ENCODE results near the gene RBM4. TPM values are rescaled to one million over a fixed set of nuclear protein-coding genes. Genes with fewer than 3 reads are reported as not detected.

Gene RBM4
- total and polyA plus RNA-seq, 2 donors from 2014 or later = 125 to 168 TPM

DNA sequence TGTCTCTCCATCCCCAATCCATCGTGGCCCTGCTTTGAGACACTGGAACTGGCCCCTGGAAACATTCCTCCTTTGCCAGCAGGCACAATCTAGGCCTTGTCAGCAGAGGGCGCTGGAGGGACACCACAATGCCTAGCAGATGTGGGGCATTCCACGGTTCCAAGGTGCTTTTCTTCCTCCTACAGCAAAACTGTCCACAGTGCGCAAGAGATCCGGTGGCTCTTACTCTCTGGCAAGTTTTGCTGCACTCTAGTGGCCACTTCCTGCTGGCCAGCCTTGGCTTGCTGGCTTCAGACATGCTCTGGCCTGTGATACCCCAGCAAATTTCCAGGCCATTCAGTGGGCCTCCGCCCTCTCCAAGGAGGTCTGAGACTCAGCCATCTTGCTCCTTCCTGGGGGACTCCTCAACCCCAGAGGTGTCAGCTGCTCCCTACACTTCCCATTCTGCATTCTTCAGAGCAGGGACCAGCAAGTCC is 56.3 kb downstream of the RBM4 start:
- peak; percentile 91 to 96 (median 94) for DNase-seq
- no peaks in the 10 kb centered on the region for H3K9me3 ChIP-seq (ENCODE audit: control insufficient read depth in 2 of 3, insufficient read depth in 1 of 3, low read length in 3 of 3)
- peaks cover 0 to 16% (median 11%) of the 10 kb centered on the region in 3 donors for H3K36me3 ChIP-seq (ENCODE audit: control insufficient read depth in 2 of 3, insufficient read depth in 3 of 3, low read length in 3 of 3)
- H3K9ac ChIP-seq (ENCODE audit: low read length in 3 of 3) = peak overlapping the region in 1 of 3 donors; percentile 36
- FAIRE-seq = peak; percentile 53
- intact Hi-C loops (cut with DNase I) = loop anchor here (5.0 kb wide), 1 partner anchor 138 kb away; no protein-coding TSS in a partner anchor
- H3K27me3 ChIP-seq (ENCODE audit: control insufficient read depth, insufficient read depth, low read length) = no peaks in the 10 kb centered on the region
- TF ChIP-seq, protein P1, sequence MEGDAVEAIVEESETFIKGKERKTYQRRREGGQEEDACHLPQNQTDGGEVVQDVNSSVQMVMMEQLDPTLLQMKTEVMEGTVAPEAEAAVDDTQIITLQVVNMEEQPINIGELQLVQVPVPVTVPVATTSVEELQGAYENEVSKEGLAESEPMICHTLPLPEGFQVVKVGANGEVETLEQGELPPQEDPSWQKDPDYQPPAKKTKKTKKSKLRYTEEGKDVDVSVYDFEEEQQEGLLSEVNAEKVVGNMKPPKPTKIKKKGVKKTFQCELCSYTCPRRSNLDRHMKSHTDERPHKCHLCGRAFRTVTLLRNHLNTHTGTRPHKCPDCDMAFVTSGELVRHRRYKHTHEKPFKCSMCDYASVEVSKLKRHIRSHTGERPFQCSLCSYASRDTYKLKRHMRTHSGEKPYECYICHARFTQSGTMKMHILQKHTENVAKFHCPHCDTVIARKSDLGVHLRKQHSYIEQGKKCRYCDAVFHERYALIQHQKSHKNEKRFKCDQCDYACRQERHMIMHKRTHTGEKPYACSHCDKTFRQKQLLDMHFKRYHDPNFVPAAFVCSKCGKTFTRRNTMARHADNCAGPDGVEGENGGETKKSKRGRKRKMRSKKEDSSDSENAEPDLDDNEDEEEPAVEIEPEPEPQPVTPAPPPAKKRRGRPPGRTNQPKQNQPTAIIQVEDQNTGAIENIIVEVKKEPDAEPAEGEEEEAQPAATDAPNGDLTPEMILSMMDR (IDR thresholded peaks at IDR 0.05; ENCODE audit: borderline replicate concordance, extremely low read depth, insufficient read depth) = peak; percentile 94
- no peaks in the 10 kb centered on the region for H3K4me1 ChIP-seq (ENCODE audit: control insufficient read depth in 2 of 3, insufficient read depth in 2 of 3, low read depth in 1 of 3, low read length in 3 of 3)
- H3K27ac ChIP-seq (ENCODE audit: low read depth in 2 of 2, low read length in 2 of 2) = no peak overlapping the region
- no peak overlapping the region for H3K4me3 ChIP-seq (ENCODE audit: low read length in 3 of 3)

Other genes starting within 250 kb of the RBM4 start
- 0.19 TPM for gene NPAS4, start 217.7 kb upstream of the RBM4 start, total RNA-seq
- gene NPAS4, start 217.7 kb upstream of the RBM4 start, polyA plus RNA-seq (ENCODE audit: insufficient read depth, low read depth, low replicate concordance) = not detected
- gene MRPL11, start 199.9 kb upstream of the RBM4 start, total RNA-seq = 34.1 TPM
- 97.3 TPM for gene MRPL11, start 199.9 kb upstream of the RBM4 start, polyA plus RNA-seq (ENCODE audit: insufficient read depth, low read depth, low replicate concordance)
- gene PELI3, start 171.8 kb upstream of the RBM4 start, total RNA-seq = 8.1 TPM
- gene PELI3, start 171.8 kb upstream of the RBM4 start, polyA plus RNA-seq (ENCODE audit: insufficient read depth, low read depth, low replicate concordance) = 9.1 TPM
- gene DPP3, start 158.3 kb upstream of the RBM4 start, total RNA-seq = 41.7 TPM
- 32.9 TPM for gene DPP3, start 158.3 kb upstream of the RBM4 start, polyA plus RNA-seq (ENCODE audit: insufficient read depth, low read depth, low replicate concordance)
- 85.4 TPM for gene BBS1, start 128.1 kb upstream of the RBM4 start, total RNA-seq
- 30.1 TPM for gene BBS1, start 128.1 kb upstream of the RBM4 start, polyA plus RNA-seq (ENCODE audit: insufficient read depth, low read depth, low replicate concordance)
- gene ZDHHC24, start 92.7 kb upstream of the RBM4 start, total RNA-seq = 18.7 TPM
- 13.2 TPM for gene ZDHHC24, start 92.7 kb upstream of the RBM4 start, polyA plus RNA-seq (ENCODE audit: insufficient read depth, low read depth, low replicate concordance)
- 0.16 TPM for gene ACTN3, start 91.8 kb upstream of the RBM4 start, total RNA-seq
- gene ACTN3, start 91.8 kb upstream of the RBM4 start, polyA plus RNA-seq (ENCODE audit: insufficient read depth, low read depth, low replicate concordance) = not detected
- gene CTSF, start 70.1 kb upstream of the RBM4 start, total RNA-seq = 58.0 TPM
- 80.4 TPM for gene CTSF, start 70.1 kb upstream of the RBM4 start, polyA plus RNA-seq (ENCODE audit: insufficient read depth, low read depth, low replicate concordance)
- 1.0 TPM for gene CCDC87, start 45.6 kb upstream of the RBM4 start, total RNA-seq
- gene CCDC87, start 45.6 kb upstream of the RBM4 start, polyA plus RNA-seq (ENCODE audit: insufficient read depth, low read depth, low replicate concordance) = 0.13 TPM
- gene CCS, start 45.5 kb upstream of the RBM4 start, total RNA-seq = 40.7 TPM
- gene CCS, start 45.5 kb upstream of the RBM4 start, polyA plus RNA-seq (ENCODE audit: insufficient read depth, low read depth, low replicate concordance) = 78.7 TPM
- gene RBM14, start 22.1 kb upstream of the RBM4 start, total RNA-seq = 80.6 TPM
- 35.9 TPM for gene RBM14, start 22.1 kb upstream of the RBM4 start, polyA plus RNA-seq (ENCODE audit: insufficient read depth, low read depth, low replicate concordance)
- gene RBM4B, start 39.2 kb downstream of the RBM4 start, total RNA-seq = 18.2 TPM
- gene RBM4B, start 39.2 kb downstream of the RBM4 start, polyA plus RNA-seq (ENCODE audit: insufficient read depth, low read depth, low replicate concordance) = 20.8 TPM
- gene SPTBN2, start 90.5 kb downstream of the RBM4 start, total RNA-seq = 64.9 TPM
- 69.8 TPM for gene SPTBN2, start 90.5 kb downstream of the RBM4 start, polyA plus RNA-seq (ENCODE audit: insufficient read depth, low read depth, low replicate concordance)
- 22.3 TPM for gene RCE1, start 204.7 kb downstream of the RBM4 start, total RNA-seq
- 13.8 TPM for gene RCE1, start 204.7 kb downstream of the RBM4 start, polyA plus RNA-seq (ENCODE audit: insufficient read depth, low read depth, low replicate concordance)
- gene LRFN4, start 218.4 kb downstream of the RBM4 start, total RNA-seq = 22.3 TPM
- gene LRFN4, start 218.4 kb downstream of the RBM4 start, polyA plus RNA-seq (ENCODE audit: insufficient read depth, low read depth, low replicate concordance) = 6.8 TPM

All from kidney (tissue), 14 donors.